NK-92 treated with Interleukin-12 subunit alpha and Interleukin-12 subunit beta, amount 100 ng/mL, for 24 hours (cell line): ENCODE results near the gene NTN3.

Experiments
- DNase-seq: peaks from one replicate; lab custom pipeline; 2025; lab: John Stamatoyannopoulos, UW

NTN3 gene

GRCh38 chr16:2514333-2515179 lies 43.5 kb downstream of the NTN3 start:
- no peak for DNase-seq

- no peak for DNase-seq
Observed at GRCh38 chr16:2515180-2515851, 44.2 kb downstream of the NTN3 start.

GRCh38 chr16:2516391-2517240 lies 45.5 kb downstream of the NTN3 start:
- no peak for DNase-seq

GRCh38 chr16:2517954-2518605 lies 47.0 kb downstream of the NTN3 start:
- no peak for DNase-seq

- no peak for DNase-seq
Observed at GRCh38 chr16:2518823-2519710, 48.0 kb downstream of the NTN3 start.

GRCh38 chr16:2519711-2520080 lies 48.6 kb downstream of the NTN3 start:
- no peak for DNase-seq

- DNase-seq, result peak; percentile 77
Observed at GRCh38 chr16:2520097-2520783, 49.1 kb downstream of the NTN3 start, which contains the start of gene AMDHD2. TSS of gene AMDHD2 (plus strand) at chr16:2520371. CDS start at chr16:2520459, 88 bp downstream.

GRCh38 chr16:2520784-2521531 lies 49.9 kb downstream of the NTN3 start:
- DNase-seq, result no peak
